Neural cell (in vitro differentiated cells): ENCODE results near the gene TTC39A.

ENCODE experiments used
- EP300 ChIP-seq: fragments of 450-650 bp; conservative IDR thresholded peaks from 2 replicates; pipeline ENCODE4 v1.6.1; 2014; ENCODE audit warnings: antibody characterized with exemption, mild to moderate bottlenecking, moderate library complexity; ENCODE audit not compliant: poor library complexity, severe bottlenecking
- EZH2 ChIP-seq: fragments of 200-600, 300-800 bp; shearing (Covaris generic), sonication (generic); IDR thresholded peaks from 2 replicates; pipeline ENCODE4 v1.6.1; 2014; ENCODE audit warnings: antibody characterized with exemption, low read length, borderline replicate concordance, mild to moderate bottlenecking; ENCODE audit not compliant: insufficient read depth, poor library complexity, severe bottlenecking
- MXI1 ChIP-seq: fragments of 450-650 bp; conservative IDR thresholded peaks from 2 replicates; pipeline ENCODE4 v1.6.1; 2014; ENCODE audit warnings: antibody characterized with exemption, mild to moderate bottlenecking; ENCODE audit not compliant: poor library complexity, severe bottlenecking
- POLR2AphosphoS5 ChIP-seq: IDR thresholded peaks from 2 replicates; pipeline ENCODE4 v1.6.1; 2012
- RAD21 ChIP-seq: fragments of 450-650 bp; conservative IDR thresholded peaks from 2 replicates; pipeline ENCODE4 v1.6.1; 2014; ENCODE audit warnings: antibody characterized with exemption, mild to moderate bottlenecking, moderate library complexity
- SMC3 ChIP-seq: fragments of 450-650 bp; conservative IDR thresholded peaks from 2 replicates; pipeline ENCODE4 v1.6.1; 2014; ENCODE audit warnings: antibody characterized with exemption, mild to moderate bottlenecking, moderate library complexity; ENCODE audit not compliant: poor library complexity
- TAF1 ChIP-seq: IDR thresholded peaks from 2 replicates; pipeline ENCODE4 v1.6.1; 2012; ENCODE audit warnings: low read depth
- TF ChIP-seq, protein P1 (sequence below): fragments of 450-650 bp; IDR thresholded peaks from 2 replicates; pipeline ENCODE4 v1.5.1; 2014; ENCODE audit warnings: antibody characterized with exemption, mild to moderate bottlenecking, moderate library complexity; ENCODE audit not compliant: poor library complexity, severe bottlenecking
- TF ChIP-seq, protein P2 (sequence below): IDR thresholded peaks from 2 replicates; pipeline ENCODE4 v1.6.1; 2012; ENCODE audit warnings: borderline replicate concordance

GRCh38 chr1:51325391-51325790 lies 5.0 kb downstream of the TTC39A start:
- TF ChIP-seq EZH2 (no peak), EP300 (no peak), RAD21 (no peak), POLR2AphosphoS5 (no peak), TAF1 (no peak), MXI1 (no peak), SMC3 (no peak)
- TF ChIP-seq, protein P1, sequence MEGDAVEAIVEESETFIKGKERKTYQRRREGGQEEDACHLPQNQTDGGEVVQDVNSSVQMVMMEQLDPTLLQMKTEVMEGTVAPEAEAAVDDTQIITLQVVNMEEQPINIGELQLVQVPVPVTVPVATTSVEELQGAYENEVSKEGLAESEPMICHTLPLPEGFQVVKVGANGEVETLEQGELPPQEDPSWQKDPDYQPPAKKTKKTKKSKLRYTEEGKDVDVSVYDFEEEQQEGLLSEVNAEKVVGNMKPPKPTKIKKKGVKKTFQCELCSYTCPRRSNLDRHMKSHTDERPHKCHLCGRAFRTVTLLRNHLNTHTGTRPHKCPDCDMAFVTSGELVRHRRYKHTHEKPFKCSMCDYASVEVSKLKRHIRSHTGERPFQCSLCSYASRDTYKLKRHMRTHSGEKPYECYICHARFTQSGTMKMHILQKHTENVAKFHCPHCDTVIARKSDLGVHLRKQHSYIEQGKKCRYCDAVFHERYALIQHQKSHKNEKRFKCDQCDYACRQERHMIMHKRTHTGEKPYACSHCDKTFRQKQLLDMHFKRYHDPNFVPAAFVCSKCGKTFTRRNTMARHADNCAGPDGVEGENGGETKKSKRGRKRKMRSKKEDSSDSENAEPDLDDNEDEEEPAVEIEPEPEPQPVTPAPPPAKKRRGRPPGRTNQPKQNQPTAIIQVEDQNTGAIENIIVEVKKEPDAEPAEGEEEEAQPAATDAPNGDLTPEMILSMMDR = no peak
- TF ChIP-seq, protein P2, sequence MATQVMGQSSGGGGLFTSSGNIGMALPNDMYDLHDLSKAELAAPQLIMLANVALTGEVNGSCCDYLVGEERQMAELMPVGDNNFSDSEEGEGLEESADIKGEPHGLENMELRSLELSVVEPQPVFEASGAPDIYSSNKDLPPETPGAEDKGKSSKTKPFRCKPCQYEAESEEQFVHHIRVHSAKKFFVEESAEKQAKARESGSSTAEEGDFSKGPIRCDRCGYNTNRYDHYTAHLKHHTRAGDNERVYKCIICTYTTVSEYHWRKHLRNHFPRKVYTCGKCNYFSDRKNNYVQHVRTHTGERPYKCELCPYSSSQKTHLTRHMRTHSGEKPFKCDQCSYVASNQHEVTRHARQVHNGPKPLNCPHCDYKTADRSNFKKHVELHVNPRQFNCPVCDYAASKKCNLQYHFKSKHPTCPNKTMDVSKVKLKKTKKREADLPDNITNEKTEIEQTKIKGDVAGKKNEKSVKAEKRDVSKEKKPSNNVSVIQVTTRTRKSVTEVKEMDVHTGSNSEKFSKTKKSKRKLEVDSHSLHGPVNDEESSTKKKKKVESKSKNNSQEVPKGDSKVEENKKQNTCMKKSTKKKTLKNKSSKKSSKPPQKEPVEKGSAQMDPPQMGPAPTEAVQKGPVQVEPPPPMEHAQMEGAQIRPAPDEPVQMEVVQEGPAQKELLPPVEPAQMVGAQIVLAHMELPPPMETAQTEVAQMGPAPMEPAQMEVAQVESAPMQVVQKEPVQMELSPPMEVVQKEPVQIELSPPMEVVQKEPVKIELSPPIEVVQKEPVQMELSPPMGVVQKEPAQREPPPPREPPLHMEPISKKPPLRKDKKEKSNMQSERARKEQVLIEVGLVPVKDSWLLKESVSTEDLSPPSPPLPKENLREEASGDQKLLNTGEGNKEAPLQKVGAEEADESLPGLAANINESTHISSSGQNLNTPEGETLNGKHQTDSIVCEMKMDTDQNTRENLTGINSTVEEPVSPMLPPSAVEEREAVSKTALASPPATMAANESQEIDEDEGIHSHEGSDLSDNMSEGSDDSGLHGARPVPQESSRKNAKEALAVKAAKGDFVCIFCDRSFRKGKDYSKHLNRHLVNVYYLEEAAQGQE = no peak
